B cell (primary cell): ENCODE results near the gene ZBED4.

Experiments used
- CTCF ChIP-seq: fragments of 200-600 bp; IDR thresholded peaks from one replicate; pipeline ENCODE4 v1.8.0; 2022; ENCODE audit warnings: antibody characterized with exemption, mild to moderate bottlenecking
- EZH2 ChIP-seq: IDR thresholded peaks from 2 replicates; pipeline ENCODE4 v1.6.1; 2012; ENCODE audit warnings: borderline replicate concordance, low read depth, mild to moderate bottlenecking, moderate library complexity, low read length; ENCODE audit not compliant: insufficient read depth, poor library complexity, severe bottlenecking

DNA sequence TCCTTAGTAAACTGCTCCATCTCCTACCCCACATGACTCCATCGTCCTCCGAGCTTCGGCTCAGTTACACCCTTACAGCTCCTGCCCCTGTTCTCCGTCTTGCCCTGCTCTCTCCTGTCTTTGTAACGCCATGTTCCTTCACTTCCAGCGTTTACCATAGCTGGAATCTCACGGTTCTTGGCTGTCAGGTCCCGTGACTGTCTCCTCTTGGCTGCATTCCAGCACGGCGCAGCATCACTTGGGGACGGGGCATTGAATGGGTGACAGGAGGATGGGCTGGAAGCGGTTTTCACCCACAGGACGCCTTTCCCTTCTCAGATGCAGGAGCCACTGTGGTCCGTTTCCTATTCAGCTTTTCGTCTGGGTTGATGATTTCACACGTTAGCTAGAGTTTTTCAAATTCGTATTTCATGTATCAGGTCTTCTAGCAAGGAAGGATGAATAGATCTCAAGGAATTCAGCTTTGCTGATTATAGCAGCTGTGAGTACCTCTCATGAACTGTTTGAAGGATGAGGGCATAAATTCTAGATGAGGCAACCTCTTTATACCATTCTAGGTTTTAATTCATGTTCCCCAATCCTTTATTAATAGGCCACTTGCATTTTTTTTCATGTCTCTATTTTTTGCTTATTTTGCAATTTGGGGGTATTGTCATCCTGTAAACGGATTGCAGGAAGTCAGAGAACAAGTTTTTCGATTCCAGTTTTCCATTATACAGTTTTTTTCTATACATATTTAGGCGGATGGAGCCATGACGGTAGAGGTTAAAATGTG, 29.1 kb downstream of the ZBED4 start:
- TF ChIP-seq CTCF (no peak), EZH2 (no peak)
